Measurements from ENCODE around the gene SNTN.
A peak's percentile ranks its signal among the peaks of the same experiment; 100 is the strongest.

Gene SNTN

GRCh38 chr3:63652066-63652725 is at the start of gene SNTN:
Gene SNTN (plus strand): TSS chr3:63652675. CDS start chr3:63652688, 13 bp downstream.
- DNase-seq (ENCODE audit: insufficient read length, low spot score) = no peak
- FAIRE-seq = no peak
- no peak for TF ChIP-seq CTCF (IDR thresholded peaks at IDR 0.05; ENCODE audit: insufficient read depth, missing control alignments)

GRCh38 chr3:63607716-63608115 is 44.8 kb upstream of the SNTN start:
- DNase-seq (ENCODE audit: insufficient read length, low spot score) (no peak), FAIRE-seq (no peak)
- TF ChIP-seq CTCF (IDR thresholded peaks at IDR 0.05; ENCODE audit: insufficient read depth, missing control alignments) = no peak

- TF ChIP-seq CTCF (IDR thresholded peaks at IDR 0.05; ENCODE audit: insufficient read depth, missing control alignments) = no peak
- FAIRE-seq (no peak), DNase-seq (ENCODE audit: insufficient read length, low spot score) (no peak)
Measured at GRCh38 chr3:63609408-63609807, 43.1 kb upstream of the SNTN start.

- no peak for FAIRE-seq
Measured at GRCh38 chr3:63609834-63610233, 42.6 kb upstream of the SNTN start.

GRCh38 chr3:63611382-63611781 is 41.1 kb upstream of the SNTN start:
- TF ChIP-seq CTCF (IDR thresholded peaks at IDR 0.05; ENCODE audit: insufficient read depth, missing control alignments) = no peak
- DNase-seq (ENCODE audit: insufficient read length, low spot score) (no peak), FAIRE-seq (no peak)

More at GRCh38 chr3:63609834-63610233, 42.6 kb upstream of the SNTN start:
- DNase-seq (ENCODE audit: insufficient read length, low spot score) = no peak
- no peak for TF ChIP-seq CTCF (IDR thresholded peaks at IDR 0.05; ENCODE audit: insufficient read depth, missing control alignments)

GRCh38 chr3:63613561-63613960 is 38.9 kb upstream of the SNTN start:
- DNase-seq (ENCODE audit: insufficient read length, low spot score) (no peak), FAIRE-seq (no peak)
- TF ChIP-seq CTCF (IDR thresholded peaks at IDR 0.05; ENCODE audit: insufficient read depth, missing control alignments) = no peak

- peak; percentile 80 for FAIRE-seq
- DNase-seq (ENCODE audit: insufficient read length, low spot score) = peak; percentile 37
- TF ChIP-seq CTCF (IDR thresholded peaks at IDR 0.05; ENCODE audit: insufficient read depth, missing control alignments) = no peak
Measured at GRCh38 chr3:63617391-63617790, 35.1 kb upstream of the SNTN start.

Data from D721Med (cell line).